Psoas muscle (tissue), 8 donors: Measurements from ENCODE around the gene BTNL3. TPM values are rescaled to one million over a fixed set of nuclear protein-coding genes. Genes with fewer than 3 reads are reported as not detected.
A peak's percentile ranks its signal among the peaks of the same experiment; 100 is the strongest.

Experiments used
- ATAC-seq, 4 donors: fragments of 200-7000 bp; cut with Tn5 transposase; one replicate each; pipeline ENCODE4 v1.9.1; 2020; ENCODE audit warnings: moderate library complexity in 3 of 4, mild to moderate bottlenecking in 2 of 4
- DNase-seq, 2 donors: peaks; one replicate each; pipeline ENCODE4 v3.0.0-alpha.2; 2020
- H3K27ac ChIP-seq: fragments of 200-600 bp; one replicate; pipeline ENCODE4 v1.8.0; 2022
- H3K27me3 ChIP-seq, 3 donors: fragments of 200-600 bp in 1 of 3; one replicate each; pipeline versions ENCODE4 v1.6.1 to v1.8.0; 2013 to 2022; ENCODE audit warnings: low read length in 2 of 3, mild to moderate bottlenecking in 2 of 3, moderate library complexity in 1 of 3; ENCODE audit not compliant: insufficient read depth in 3 of 3
- H3K36me3 ChIP-seq, 2 donors: fragments of 200-600 bp in 1 of 2; one replicate each; pipeline versions ENCODE4 v1.6.1 to v1.8.0; 2013 to 2022; ENCODE audit warnings: low read depth in 1 of 2, mild to moderate bottlenecking in 1 of 2, moderate library complexity in 1 of 2; ENCODE audit not compliant: insufficient read depth in 1 of 2
- H3K4me1 ChIP-seq: fragments of 200-600 bp; one replicate; pipeline ENCODE4 v1.8.0; 2022
- H3K4me3 ChIP-seq: fragments of 200-600 bp; one replicate; pipeline ENCODE4 v1.8.0; 2022; ENCODE audit warnings: mild to moderate bottlenecking
- H3K9me3 ChIP-seq: fragments of 200-600 bp; one replicate; pipeline ENCODE4 v1.8.0; 2022
- WGBS, 3 donors: extraction: QIAGEN DNeasy Blood & Tissue Kit; methylation state at CpG; one replicate each; pipeline versions ENCODE4 v1.1.6 to v1.1.7; 2013; 5-methylcytosine and 5-hydroxymethylcytosine counted together
- intact Hi-C, 2 donors: fragments of 100-400 bp; cut with DNase I; formaldehyde crosslinking; loops; one replicate each; pipeline versions ENCODE4 v1.11.0 to v1.14.2; 2022
- polyA plus RNA-seq, 3 donors: library from polyadenylated mRNA; stranded (reverse); fragments of 200-250 nt; gene quantifications; one replicate each; pipeline ENCODE4 v1.2.3, GENCODE V29; 2013
- total RNA-seq, 4 donors: library from RNA; stranded (reverse); fragmentation: NEBNext Ultra II Directional in 2 of 4; extraction: Animal tissue kit (Norgen Biotek cat#: 25700) in 2 of 4; gene quantifications; one replicate each; pipeline versions ENCODE4 v1.2.1 to v1.2.4, GENCODE V29; 2021 to 2023
- TF ChIP-seq, protein P1 (sequence below): fragments of 200-600 bp; IDR thresholded peaks from one replicate; pipeline ENCODE4 v1.8.0; 2022; ENCODE audit warnings: antibody characterized with exemption
- donor health status: healthy with polysubstance abuse.
- donor health status: DM: no; HTN: no; CAD: no; lungs with moderate emphysema.
- donor health status: Bipolar disorder and iron deficiency.
- donor health status: healthy.
- donor health status: DM: yes; HTN: yes; CAD: no.
- donor health status: DM: no; HTN: no; CAD: no.
- donor health status: DM: no; HTN: no; CAD: no.
- donor health status: DM: yes; HTN: yes; CAD: no.

Gene BTNL3
- total and polyA plus RNA-seq, 7 donors, result 0.01 to 0.09 TPM; not detected in 5

DNA sequence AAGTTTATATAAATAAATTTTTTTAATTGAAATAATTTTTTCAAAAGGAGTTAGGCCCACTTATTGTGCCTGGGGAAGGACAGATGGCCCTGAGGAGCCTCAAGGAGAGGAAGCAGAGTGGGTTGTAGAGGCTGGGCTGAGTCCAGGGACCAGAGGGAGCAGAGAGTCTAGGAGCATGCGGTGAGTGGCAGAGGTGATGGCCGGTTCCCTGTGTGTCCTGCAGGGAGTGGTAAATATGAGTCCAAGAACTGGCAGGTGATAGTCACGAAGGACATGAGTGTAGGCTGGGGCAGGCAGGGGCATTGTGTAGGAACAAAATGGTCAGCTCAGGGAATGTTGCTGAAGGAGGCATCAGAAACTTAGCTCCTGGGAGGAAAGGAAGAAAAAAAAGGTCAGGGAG is 43.1 kb downstream of the BTNL3 start:
- 88 to 91% (median 88%) methylated on average over 3 of the region's 3 CpGs for WGBS, 3 donors
- H3K36me3 ChIP-seq, result no peaks in the 10 kb centered on the region
- TF ChIP-seq, protein P1, sequence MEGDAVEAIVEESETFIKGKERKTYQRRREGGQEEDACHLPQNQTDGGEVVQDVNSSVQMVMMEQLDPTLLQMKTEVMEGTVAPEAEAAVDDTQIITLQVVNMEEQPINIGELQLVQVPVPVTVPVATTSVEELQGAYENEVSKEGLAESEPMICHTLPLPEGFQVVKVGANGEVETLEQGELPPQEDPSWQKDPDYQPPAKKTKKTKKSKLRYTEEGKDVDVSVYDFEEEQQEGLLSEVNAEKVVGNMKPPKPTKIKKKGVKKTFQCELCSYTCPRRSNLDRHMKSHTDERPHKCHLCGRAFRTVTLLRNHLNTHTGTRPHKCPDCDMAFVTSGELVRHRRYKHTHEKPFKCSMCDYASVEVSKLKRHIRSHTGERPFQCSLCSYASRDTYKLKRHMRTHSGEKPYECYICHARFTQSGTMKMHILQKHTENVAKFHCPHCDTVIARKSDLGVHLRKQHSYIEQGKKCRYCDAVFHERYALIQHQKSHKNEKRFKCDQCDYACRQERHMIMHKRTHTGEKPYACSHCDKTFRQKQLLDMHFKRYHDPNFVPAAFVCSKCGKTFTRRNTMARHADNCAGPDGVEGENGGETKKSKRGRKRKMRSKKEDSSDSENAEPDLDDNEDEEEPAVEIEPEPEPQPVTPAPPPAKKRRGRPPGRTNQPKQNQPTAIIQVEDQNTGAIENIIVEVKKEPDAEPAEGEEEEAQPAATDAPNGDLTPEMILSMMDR, result no peak
- peaks cover 0 to 4% (median 3%) of the 10 kb centered on the region in 3 donors for H3K27me3 ChIP-seq
- DNase-seq (no peak), ATAC-seq (no peak)
- H3K27ac ChIP-seq, result no peak overlapping the region
- H3K9me3 ChIP-seq, result no peaks in the 10 kb centered on the region
- intact Hi-C loops, result no loop called here
- H3K4me3 ChIP-seq, result no peak overlapping the region
- H3K4me1 ChIP-seq, result no peaks in the 10 kb centered on the region

DNA sequence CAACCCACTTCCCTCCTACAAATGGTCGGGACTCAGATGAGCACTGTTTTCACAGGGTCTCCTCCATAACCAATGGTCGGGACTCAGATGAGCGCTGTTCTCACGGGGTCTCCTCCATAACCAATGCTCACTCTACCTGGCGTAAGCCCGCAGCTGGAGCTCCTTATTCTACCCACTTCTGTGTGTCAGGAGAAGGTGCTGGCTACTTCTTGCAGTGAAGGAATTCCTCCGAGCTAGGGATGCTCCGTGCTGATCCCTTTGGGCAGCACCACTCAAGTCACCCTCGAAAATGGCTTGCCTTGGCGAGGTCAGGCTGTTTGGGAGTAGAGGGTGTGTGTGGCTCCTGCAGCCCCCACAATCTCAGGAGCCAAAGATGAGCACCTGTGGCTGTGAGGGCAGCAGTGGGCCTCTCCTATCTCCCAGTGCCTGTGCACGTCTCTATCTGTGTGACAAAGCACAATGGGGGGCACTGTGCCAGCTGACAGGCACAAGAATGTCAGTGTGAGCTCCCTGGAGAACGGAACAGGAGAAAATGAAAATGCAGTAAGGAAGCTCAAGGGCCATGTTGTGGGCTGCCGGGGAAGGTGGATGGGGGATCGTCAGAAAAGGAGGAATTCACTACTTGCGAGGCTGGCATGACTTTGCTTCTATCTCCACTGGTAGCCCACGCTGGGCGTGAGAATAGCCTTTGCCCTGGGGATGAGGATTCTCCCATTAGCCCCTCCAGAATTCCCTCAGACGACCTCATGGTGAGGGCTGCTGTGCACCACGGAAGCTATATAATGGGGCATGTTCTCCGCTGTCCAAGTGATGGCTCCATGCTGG is 47.6 kb downstream of the BTNL3 start:
- H3K27ac ChIP-seq, result no peak overlapping the region
- no peaks in the 10 kb centered on the region for H3K9me3 ChIP-seq
- H3K36me3 ChIP-seq, result no peaks in the 10 kb centered on the region
- TF ChIP-seq, protein P1, result no peak
- ATAC-seq (no peak), DNase-seq (no peak)
- no peak overlapping the region for H3K4me3 ChIP-seq
- 49 to 54% (median 52%) methylated on average over 20 of the region's 20 CpGs for WGBS, 3 donors
- no peaks in the 10 kb centered on the region for H3K4me1 ChIP-seq
- intact Hi-C loops, result loop anchor here in 1 of 2 donors (5.0 kb wide), 1 partner anchor 164 kb away; no protein-coding TSS in a partner anchor
- H3K27me3 ChIP-seq, result peaks cover 0 to 18% (median 4%) of the 10 kb centered on the region in 3 donors

DNA sequence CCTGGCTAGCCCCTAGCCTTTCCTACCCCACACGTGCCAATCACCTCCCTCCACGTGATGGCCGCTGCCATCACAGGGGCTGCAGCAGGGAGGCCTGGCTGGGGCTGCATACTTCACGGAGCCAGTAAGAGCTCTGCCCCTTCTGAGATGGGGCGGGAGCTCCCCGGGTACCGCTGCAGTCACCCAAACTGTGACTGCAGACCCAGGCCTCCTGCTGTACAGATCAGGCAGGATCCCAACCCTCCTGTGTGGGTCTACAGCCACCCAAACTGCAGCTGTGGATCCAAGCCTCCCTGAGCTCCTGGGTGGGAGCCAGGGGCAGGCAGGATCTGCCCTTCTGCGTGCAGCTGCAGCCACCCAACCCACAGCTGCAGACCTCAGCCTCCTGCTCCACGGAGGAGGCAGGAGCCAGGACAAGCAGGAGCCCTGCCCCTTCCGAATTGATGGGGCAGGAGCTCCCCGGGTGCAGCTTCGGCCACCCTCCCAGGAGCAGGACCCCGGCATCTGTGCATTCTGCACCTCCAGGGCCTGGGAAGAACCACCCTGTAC is 48.2 kb downstream of the BTNL3 start:
- Histone ChIP-seq H3K9me3 (no peaks in the 10 kb centered on the region), H3K4me1 (no peaks in the 10 kb centered on the region), H3K27ac (no peak overlapping the region), H3K27me3 (peaks cover 0 to 21% (median 4%) of the 10 kb centered on the region in 3 donors), H3K4me3 (no peak overlapping the region), H3K36me3 (no peaks in the 10 kb centered on the region)
- intact Hi-C loops, result loop anchor here in 1 of 2 donors (5.0 kb wide), 1 partner anchor 165 kb away; no protein-coding TSS in a partner anchor
- TF ChIP-seq, protein P1, result no peak
- DNase-seq, result no peak
- WGBS, 3 donors, result 23 to 48% (median 39%) methylated on average over 12 to 13 of the region's 13 CpGs
- no peak for ATAC-seq

DNA sequence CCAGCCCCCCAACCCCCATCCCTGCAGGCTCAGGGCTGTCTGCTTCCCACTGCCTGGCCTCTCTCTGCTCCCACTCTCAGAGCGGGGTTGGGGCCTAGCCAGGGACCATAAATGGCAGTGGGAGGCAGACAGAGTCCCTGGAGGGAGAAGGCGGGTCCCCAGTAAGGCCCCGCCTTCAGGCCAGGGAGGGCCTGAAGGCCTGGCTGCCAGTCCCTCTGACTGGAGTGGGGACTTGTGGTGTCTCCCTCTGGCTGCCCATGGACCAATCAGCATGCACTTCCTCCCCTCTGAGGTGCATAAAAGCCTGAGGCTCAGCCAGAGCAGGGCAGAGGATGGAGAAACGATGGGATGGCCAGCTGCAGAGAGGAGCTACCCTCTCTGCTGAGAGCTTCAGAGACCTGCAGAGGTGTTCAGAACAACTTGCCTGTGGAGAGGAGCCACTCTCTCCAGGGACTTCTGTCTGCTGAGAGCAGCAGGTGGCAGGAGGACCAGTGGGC is 48.8 kb downstream of the BTNL3 start:
- Histone ChIP-seq H3K9me3 (no peaks in the 10 kb centered on the region), H3K4me1 (no peaks in the 10 kb centered on the region), H3K36me3 (no peaks in the 10 kb centered on the region), H3K27me3 (peaks cover 0 to 21% (median under 1%) of the 10 kb centered on the region in 3 donors), H3K4me3 (no peak overlapping the region), H3K27ac (no peak overlapping the region)
- 51 to 64% (median 54%) methylated on average over 4 of the region's 4 CpGs for WGBS, 3 donors
- TF ChIP-seq, protein P1, result no peak
- ATAC-seq (peak in 1 of 4 donors; percentile 56), DNase-seq (no peak)
- intact Hi-C loops, result loop anchor here in 1 of 2 donors (5.0 kb wide), 1 partner anchor 165 kb away; no protein-coding TSS in a partner anchor
